Adrenal gland (tissue), 12 donors: ENCODE data around the gene CRABP1. TPM values are rescaled to one million over a fixed set of nuclear protein-coding genes. Genes with fewer than 3 reads are reported as not detected.
A peak's percentile ranks its signal among the peaks of the same experiment; 100 is the strongest.

Source experiments
- DNase-seq, 7 donors: peaks; one replicate each; pipeline ENCODE4 v3.0.0-alpha.2; 2019 to 2020
- H3K27ac ChIP-seq, 5 donors: fragments of 200-600 bp; sonication (generic) in 4 of 5; 1 replicate in 3 of 5; 2 replicates in 2 of 5; pipeline versions ENCODE4 v1.5.1 to v1.8.0; 2016 to 2020; ENCODE audit warnings: mild to moderate bottlenecking in 1 of 5
- H3K27me3 ChIP-seq: fragments of 200-600 bp; 2 replicates; pipeline ENCODE4 v1.8.0; 2021
- H3K36me3 ChIP-seq, 2 donors: fragments of 200-600 bp; replicated peaks in 1 of 2; 1 replicate in 1 of 2; 2 replicates in 1 of 2; pipeline versions ENCODE4 v1.5.1 to v1.8.0; 2018 to 2022
- H3K4me1 ChIP-seq, 2 donors: fragments of 200-600 bp; replicated peaks in 1 of 2; 1 replicate in 1 of 2; 2 replicates in 1 of 2; pipeline versions ENCODE4 v1.5.1 to v1.8.0; 2018 to 2021
- H3K4me3 ChIP-seq, 4 donors: fragments of 200-600 bp; sonication (generic) in 3 of 4; one replicate each; pipeline ENCODE4 v1.5.1; 2016 to 2018
- H3K9me3 ChIP-seq, 3 donors: fragments of 200-600 bp; sonication (generic) in 1 of 3; replicated peaks in 1 of 3; 1 replicate in 2 of 3; 2 replicates in 1 of 3; pipeline versions ENCODE4 v1.5.1 to v1.8.0; 2016 to 2021
- POLR2A ChIP-seq, 2 donors: fragments of 450-650 bp; IDR thresholded peaks; one replicate each; pipeline ENCODE4 v1.6.1; 2017; ENCODE audit warnings: antibody characterized with exemption in 2 of 2, mild to moderate bottlenecking in 2 of 2, moderate library complexity in 1 of 2
- WGBS, 4 donors: extraction: QIAGEN DNeasy Blood & Tissue Kit in 2 of 4; methylation state at CpG; one replicate each; pipeline versions ENCODE4 v1.1.5 to v1.1.7; 2013 to 2017; 5-methylcytosine and 5-hydroxymethylcytosine counted together
- intact Hi-C, 2 donors: fragments of 100-400 bp; cut with DNase I; formaldehyde crosslinking; loops; one replicate each; pipeline versions ENCODE4 v1.14.1 to v1.15.0; 2022 to 2023
- polyA plus RNA-seq, 3 donors: library from polyadenylated mRNA; stranded (reverse); fragments of 200-250 nt in 2 of 3; fragments of 350-450 nt in 1 of 3; fragmentation: Illumina TruSeq in 1 of 3; extraction: RNeasy Lipid Tissue Mini Kit (QIAGEN cat#74804) in 1 of 3; gene quantifications; one replicate each; pipeline ENCODE4 v1.2.3, GENCODE V29; 2013 to 2014
- total RNA-seq, 9 donors: library from RNA; depleted of rRNA in 4 of 9; stranded (reverse); fragments of >200 nt in 4 of 9; fragments of 120-200 nt in 1 of 9; fragmentation: NEBNext Ultra II Directional in 1 of 9; extraction: Animal tissue kit (Norgen Biotek cat#: 25700) in 1 of 9; gene quantifications; one replicate each; pipeline versions ENCODE4 v1.1.0 to v1.2.4, GENCODE V29; 2013 to 2023
- TF ChIP-seq, protein P1 (sequence below), 6 experiments: fragments of 450-650 bp in 4 of 6; fragments of 200-600 bp in 2 of 6; sonication (generic) in 1 of 6; IDR thresholded peaks; 1 replicate in 5 of 6; 2 replicates in 1 of 6; pipeline versions ENCODE4 v1.5.1 to v1.8.0; 2016 to 2021; ENCODE audit warnings: antibody characterized with exemption in 6 of 6, mild to moderate bottlenecking in 2 of 6, moderate library complexity in 1 of 6
- donor health status: healthy with polysubstance abuse.
- donor health status: Bipolar disorder and iron deficiency.
- donor health status: DM: yes; HTN: yes; CAD: no.
- donor health status: DM: no; HTN: no; CAD: no.
- donor health status: DM: no; HTN: no; CAD: no.
- donor health status: DM: yes; HTN: yes; CAD: no.

Gene CRABP1
- total and polyA plus RNA-seq, 12 donors, result 0.39 to 2.4 (median 0.80) TPM; not detected in 3

- intact Hi-C loops, result no loop called here
- WGBS, 4 donors, result 76 to 87% (median 81%) methylated on average over 5 to 8 of the region's 8 CpGs
- no peaks in the 10 kb centered on the region for H3K27me3 ChIP-seq
- TF ChIP-seq, protein P1, sequence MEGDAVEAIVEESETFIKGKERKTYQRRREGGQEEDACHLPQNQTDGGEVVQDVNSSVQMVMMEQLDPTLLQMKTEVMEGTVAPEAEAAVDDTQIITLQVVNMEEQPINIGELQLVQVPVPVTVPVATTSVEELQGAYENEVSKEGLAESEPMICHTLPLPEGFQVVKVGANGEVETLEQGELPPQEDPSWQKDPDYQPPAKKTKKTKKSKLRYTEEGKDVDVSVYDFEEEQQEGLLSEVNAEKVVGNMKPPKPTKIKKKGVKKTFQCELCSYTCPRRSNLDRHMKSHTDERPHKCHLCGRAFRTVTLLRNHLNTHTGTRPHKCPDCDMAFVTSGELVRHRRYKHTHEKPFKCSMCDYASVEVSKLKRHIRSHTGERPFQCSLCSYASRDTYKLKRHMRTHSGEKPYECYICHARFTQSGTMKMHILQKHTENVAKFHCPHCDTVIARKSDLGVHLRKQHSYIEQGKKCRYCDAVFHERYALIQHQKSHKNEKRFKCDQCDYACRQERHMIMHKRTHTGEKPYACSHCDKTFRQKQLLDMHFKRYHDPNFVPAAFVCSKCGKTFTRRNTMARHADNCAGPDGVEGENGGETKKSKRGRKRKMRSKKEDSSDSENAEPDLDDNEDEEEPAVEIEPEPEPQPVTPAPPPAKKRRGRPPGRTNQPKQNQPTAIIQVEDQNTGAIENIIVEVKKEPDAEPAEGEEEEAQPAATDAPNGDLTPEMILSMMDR (IDR thresholded peaks at IDR 0.05), result no peak
- TF ChIP-seq POLR2A (IDR thresholded peaks at IDR 0.05), result no peak
- no peaks in the 10 kb centered on the region for H3K9me3 ChIP-seq
- no peak overlapping the region for H3K4me3 ChIP-seq
- no peak overlapping the region for H3K27ac ChIP-seq
- DNase-seq, result peak in 1 of 7 donors; percentile 20
- no peaks in the 10 kb centered on the region for H3K4me1 ChIP-seq
- no peaks in the 10 kb centered on the region for H3K36me3 ChIP-seq
Measured at GRCh38 chr15:78317145-78317836, 22.9 kb upstream of the CRABP1 start.

DNA sequence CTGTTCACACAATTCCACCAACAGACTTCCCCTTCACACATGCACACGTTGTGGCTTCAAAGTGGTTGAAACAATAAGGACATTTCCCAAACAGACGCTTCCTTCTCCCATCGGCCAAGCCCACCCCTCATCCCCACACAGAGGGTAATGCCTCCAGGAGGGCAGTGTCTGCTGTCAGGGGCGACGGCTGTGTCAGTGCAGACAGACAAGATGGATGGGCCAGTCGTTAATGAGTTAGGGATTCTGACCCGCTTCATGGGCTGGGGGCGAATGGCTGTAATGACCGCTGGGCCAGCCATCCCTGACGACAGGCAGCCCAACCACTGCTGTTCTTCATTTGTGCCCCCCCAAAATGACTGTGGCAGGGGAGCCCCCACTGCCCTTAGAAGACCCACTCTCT lies 20.6 kb upstream of the CRABP1 start:
- H3K27ac ChIP-seq, result no peak overlapping the region
- no peaks in the 10 kb centered on the region for H3K4me1 ChIP-seq
- no peak for DNase-seq
- no peaks in the 10 kb centered on the region for H3K27me3 ChIP-seq
- no peak for TF ChIP-seq POLR2A (IDR thresholded peaks at IDR 0.05)
- TF ChIP-seq, protein P1 (IDR thresholded peaks at IDR 0.05), result no peak
- H3K9me3 ChIP-seq, result no peaks in the 10 kb centered on the region
- H3K4me3 ChIP-seq, result no peak overlapping the region
- intact Hi-C loops, result no loop called here
- 72 to 83% (median 78%) methylated on average over 6 to 10 of the region's 10 CpGs for WGBS, 4 donors
- H3K36me3 ChIP-seq, result no peaks in the 10 kb centered on the region

DNA sequence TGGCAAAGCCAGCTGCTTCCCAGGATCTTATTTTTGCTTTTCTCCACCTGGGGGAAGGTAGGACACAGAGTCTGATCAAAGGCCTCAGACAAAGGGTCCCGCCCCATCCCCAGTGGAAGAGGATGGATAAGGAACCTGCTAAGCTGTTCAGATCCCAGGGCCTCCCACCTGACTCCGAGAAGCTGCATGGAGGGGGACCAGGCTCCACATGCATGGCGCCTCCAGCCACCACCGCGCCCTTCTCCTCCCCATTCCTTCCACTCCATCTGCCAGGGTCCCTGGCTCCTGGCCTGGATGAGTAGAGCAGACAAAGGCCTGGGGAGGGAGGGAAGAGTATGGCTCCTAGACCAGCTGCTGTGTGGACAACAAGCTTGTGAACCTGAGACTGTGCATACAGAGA lies 20.0 kb upstream of the CRABP1 start:
- intact Hi-C loops, result no loop called here
- no peaks in the 10 kb centered on the region for H3K9me3 ChIP-seq
- 80 to 99% (median 94%) methylated on average over 5 of the region's 5 CpGs for WGBS, 4 donors
- no peaks in the 10 kb centered on the region for H3K36me3 ChIP-seq
- H3K27ac ChIP-seq, result no peak overlapping the region
- no peaks in the 10 kb centered on the region for H3K27me3 ChIP-seq
- TF ChIP-seq POLR2A (IDR thresholded peaks at IDR 0.05), result no peak
- TF ChIP-seq, protein P1 (IDR thresholded peaks at IDR 0.05), result no peak
- no peaks in the 10 kb centered on the region for H3K4me1 ChIP-seq
- no peak overlapping the region for H3K4me3 ChIP-seq
- DNase-seq, result no peak

DNA sequence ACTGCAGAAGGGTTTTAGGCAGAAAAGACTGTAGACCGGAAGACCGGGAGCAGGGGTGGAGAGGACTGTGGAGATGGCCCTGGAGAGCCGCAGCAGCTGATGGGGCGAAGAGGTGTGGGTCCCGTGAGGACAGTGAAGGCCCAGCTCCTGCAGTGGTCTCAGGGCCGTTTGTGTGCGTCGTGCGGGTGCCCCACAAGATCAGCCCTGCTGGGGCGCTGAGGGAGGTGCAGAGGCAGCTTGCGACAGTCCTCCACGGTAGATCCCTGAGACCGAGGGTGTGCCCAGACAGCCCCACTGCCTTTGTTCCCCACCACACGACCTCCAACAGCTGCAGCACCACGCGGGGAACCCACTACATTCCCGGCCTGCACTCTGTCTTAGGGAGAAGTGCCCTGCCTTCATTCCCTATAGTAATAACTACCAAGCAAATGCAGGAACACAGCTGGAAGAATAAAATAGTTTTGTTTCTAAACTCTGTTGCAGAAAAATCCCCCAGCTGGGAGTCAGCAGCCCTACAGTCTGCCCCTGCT lies 19.0 kb upstream of the CRABP1 start:
- Histone ChIP-seq H3K27ac (no peak overlapping the region), H3K9me3 (no peaks in the 10 kb centered on the region), H3K36me3 (no peaks in the 10 kb centered on the region), H3K4me3 (no peak overlapping the region), H3K27me3 (no peaks in the 10 kb centered on the region), H3K4me1 (no peaks in the 10 kb centered on the region)
- TF ChIP-seq POLR2A (IDR thresholded peaks at IDR 0.05), result no peak
- TF ChIP-seq, protein P1 (IDR thresholded peaks at IDR 0.05), result no peak
- 76 to 88% (median 81%) methylated on average over 10 to 17 of the region's 17 CpGs for WGBS, 4 donors
- intact Hi-C loops, result no loop called here
- no peak for DNase-seq
